ENCODE results near the gene C11orf68. TPM values are rescaled to one million over a fixed set of nuclear protein-coding genes. Genes with fewer than 3 reads are reported as not detected.

C11orf68 gene
- total and polyA plus RNA-seq, 2 of the 8 experiments (the other 6 are each of a cell fraction or from before 2014, with no cell fraction given): 24.0 to 51.2 TPM

DNA sequence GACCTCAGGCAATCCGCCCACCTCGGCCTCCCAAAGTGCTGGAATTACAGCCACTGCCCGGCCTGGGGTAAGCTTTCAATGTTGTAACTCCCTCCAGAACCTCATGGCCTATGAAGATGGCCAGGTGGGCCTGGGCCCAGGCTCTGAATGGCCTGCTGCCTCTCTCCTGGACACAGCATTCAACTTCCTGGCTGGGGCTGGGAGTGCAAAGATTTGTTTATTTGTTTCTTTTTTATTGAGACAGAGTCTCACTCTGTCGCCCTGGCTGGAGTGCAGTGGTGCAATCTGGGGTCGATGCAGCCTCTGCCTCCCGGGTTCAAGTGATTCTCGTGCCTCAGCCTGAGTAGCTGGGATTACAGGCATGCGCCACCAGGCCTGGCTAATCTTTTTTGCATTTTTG, 25.9 kb upstream of the C11orf68 start:
- Histone ChIP-seq H3K4me1 (replicated peaks in 1 of 4; ENCODE audit: control insufficient read depth in 3 of 4, insufficient read depth in 4 of 4, low read length in 3 of 4) (peaks cover 3 to 25% (median 15%) of the 10 kb centered on the region in 4 experiments), H2AFZ (ENCODE audit: low read length) (no peak overlapping the region), H3K4ac (replicated peaks; ENCODE audit: insufficient read length, low read depth, low read length) (no peak overlapping the region), H3K9me3 (ENCODE audit: insufficient read depth in 2 of 2, low read depth in 1 of 2, low read length in 1 of 2) (no peaks in the 10 kb centered on the region), H4K91ac (replicated peaks; ENCODE audit: insufficient read length, low read length) (no peak overlapping the region), H3K18ac (ENCODE audit: extremely low read depth, low read length) (no peak overlapping the region), H3K27ac (ENCODE audit: low read depth, low read length) (no peak overlapping the region), H3K79me2 (ENCODE audit: control insufficient read depth in 1 of 2, insufficient read depth in 2 of 2, low read length in 2 of 2) (no peaks in the 10 kb centered on the region), H4K20me1 (replicated peaks in 1 of 2; ENCODE audit: control insufficient read depth in 1 of 2, insufficient read depth in 2 of 2, low read length in 2 of 2) (no peaks in the 10 kb centered on the region), H3K14ac (ENCODE audit: insufficient read length) (no peak overlapping the region), H2BK12ac (ENCODE audit: low read depth, low read length) (0 out of 2 replicates have a peak overlapping the region, but pooled peaks have one; percentile 94), H3K36me3 (ENCODE audit: control insufficient read depth in 2 of 4, insufficient read depth in 4 of 4, low read length in 3 of 4) (no peaks in the 10 kb centered on the region), H2AK5ac (ENCODE audit: low read depth, low read length) (0 out of 2 replicates have a peak overlapping the region, but pooled peaks have one; percentile 6), H4K5ac (ENCODE audit: insufficient read length, low read depth, low read length) (no peak overlapping the region), H3K79me1 (ENCODE audit: low read depth, low read length) (no peaks in the 10 kb centered on the region), H2BK20ac (ENCODE audit: low read length) (0 out of 2 replicates have a peak overlapping the region, but pooled peaks have one; percentile 80), H3K23ac (ENCODE audit: insufficient read length) (no peak overlapping the region), H3K4me2 (ENCODE audit: insufficient read depth in 1 of 2, low read depth in 2 of 2, low read length in 2 of 2) (peak overlapping the region in 1 of 2 experiments; percentile 56; a peak in 1 of 4 replicates), H4K8ac (ENCODE audit: extremely low read depth, insufficient read depth, low read length) (no peak overlapping the region), H2BK15ac (ENCODE audit: low read length) (no peak overlapping the region), H2BK120ac (replicated peaks; ENCODE audit: low read depth, low read length) (no peak overlapping the region), H3K27me3 (replicated peaks in 1 of 4; ENCODE audit: control insufficient read depth in 3 of 4, extremely low read depth in 1 of 4, insufficient read depth in 3 of 4, low read length in 3 of 4) (no peaks in the 10 kb centered on the region), H3K4me3 (ENCODE audit: extremely low read depth in 1 of 4, insufficient read depth in 2 of 4, low read depth in 3 of 4, low read length in 4 of 4) (no peak overlapping the region), H3K23me2 (ENCODE audit: low read depth, low read length) (peaks cover 3% of the 10 kb centered on the region; the same call in 1 of the 2 replicates), H3K56ac (replicated peaks; ENCODE audit: insufficient read length, low read depth, low read length) (no peak overlapping the region), H2BK5ac (ENCODE audit: low read depth, low read length) (no peak overlapping the region; the same call in 1 of the 2 replicates), H3K9ac (replicated peaks in 1 of 4; ENCODE audit: extremely low read depth in 1 of 4, low read depth in 3 of 4, low read length in 3 of 4) (no peak overlapping the region)
- CTCF ChIA-PET (ENCODE audit: partially characterized antibody): interaction anchor here (1.0 to 3.4 kb wide), 7 partner anchors 9 to 59 kb away, joined by 3 to 18 read pairs (median 4); no protein-coding TSS in a partner anchor
- FAIRE-seq (no peak), DNase-seq (ENCODE audit: low read depth in 1 of 2, low spot score in 2 of 2) (no peak)
- POLR2A ChIA-PET (ENCODE audit: partially characterized antibody): interaction anchor here (0.6 to 1.2 kb wide), 2 partner anchors 14 to 31 kb away, joined by 3 to 6 read pairs; no protein-coding TSS in a partner anchor
- WGBS, 2 experiments (ENCODE audit: extremely low coverage in 1 of 2, insufficient coverage in 1 of 2, insufficient read length in 1 of 2, insufficient replicate concordance in 2 of 2, low coverage in 1 of 2, low lambda C conversion rate in 2 of 2, missing lambda C conversion rate in 1 of 2): 86% methylated on average over 8 of the region's 8 CpGs; no CpG with 5 or more reads in 1 of the 2 experiments
- no peak for TF ChIP-seq CREB1 (IDR thresholded peaks at IDR 0.05)
